Fibroblast of the aortic adventitia (primary cell): ENCODE results near the gene ALPL. TPM values are rescaled to one million over a fixed set of nuclear protein-coding genes. Genes with fewer than 3 reads are reported as not detected.

Experiments used
- DNase-seq: peaks from one replicate; pipeline ENCODE4 v3.0.0-alpha.2; 2010; ENCODE audit warnings: low read depth
- H3K4me3 ChIP-seq: 2 replicates; pipeline ENCODE4 v1.5.1; 2011; ENCODE audit warnings: low read depth, mild to moderate bottlenecking, control low read depth, low read length, moderate library complexity
- total RNA-seq: library from RNA; depleted of rRNA; stranded (reverse); fragments of >200 nt; gene quantifications from 2 replicates; pipeline ENCODE4 v1.2.3, GENCODE V29; 2012; ENCODE audit warnings: low replicate concordance
- TF ChIP-seq, protein P1 (sequence below): IDR thresholded peaks from 2 replicates; pipeline ENCODE4 v1.5.1; 2011; ENCODE audit warnings: mild to moderate bottlenecking, low read length, control low read depth, inconsistent platforms; ENCODE audit not compliant: insufficient read depth

The ALPL gene
- total RNA-seq, 1 donor = 1.1 TPM

DNA sequence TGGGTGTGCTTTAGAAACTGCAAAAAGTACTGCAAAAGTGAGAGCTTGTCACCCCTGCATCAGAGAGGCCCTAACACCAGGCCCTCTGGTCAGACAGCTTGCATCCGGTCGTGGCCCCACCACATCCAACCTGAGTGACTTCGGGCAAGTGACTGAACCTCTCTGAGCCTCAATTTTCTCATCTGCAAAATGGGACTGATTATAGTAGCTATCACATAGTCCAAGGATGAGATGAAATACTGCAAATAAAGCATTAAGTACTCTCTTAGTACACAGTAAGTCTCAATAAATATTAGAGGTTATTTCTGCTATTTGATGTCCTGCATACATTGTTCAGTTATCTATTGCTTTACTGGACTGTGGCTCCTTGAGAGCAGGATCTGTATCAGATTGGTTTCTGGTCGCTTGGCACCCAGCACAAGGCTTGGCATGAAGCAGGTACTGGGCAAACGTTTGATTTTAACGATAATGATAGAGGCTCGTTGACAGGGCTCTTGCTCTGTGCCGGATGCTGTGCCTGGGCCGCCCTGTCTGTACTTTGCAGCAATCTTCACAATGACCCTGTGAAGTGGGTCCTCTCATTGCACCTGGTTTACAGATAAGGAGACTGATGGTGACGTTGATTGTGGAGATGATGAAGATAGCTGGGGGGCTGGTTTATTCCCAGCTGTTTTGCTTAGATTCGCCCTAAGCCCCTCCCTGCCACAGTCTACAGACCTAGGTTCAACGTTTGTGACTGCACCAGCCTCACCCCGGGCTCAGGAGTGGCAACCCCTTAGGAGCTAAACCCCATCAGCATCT is 116.4 kb downstream of the ALPL start:
- no peak overlapping the region for H3K4me3 ChIP-seq
- DNase-seq = no peak
- TF ChIP-seq, protein P1, sequence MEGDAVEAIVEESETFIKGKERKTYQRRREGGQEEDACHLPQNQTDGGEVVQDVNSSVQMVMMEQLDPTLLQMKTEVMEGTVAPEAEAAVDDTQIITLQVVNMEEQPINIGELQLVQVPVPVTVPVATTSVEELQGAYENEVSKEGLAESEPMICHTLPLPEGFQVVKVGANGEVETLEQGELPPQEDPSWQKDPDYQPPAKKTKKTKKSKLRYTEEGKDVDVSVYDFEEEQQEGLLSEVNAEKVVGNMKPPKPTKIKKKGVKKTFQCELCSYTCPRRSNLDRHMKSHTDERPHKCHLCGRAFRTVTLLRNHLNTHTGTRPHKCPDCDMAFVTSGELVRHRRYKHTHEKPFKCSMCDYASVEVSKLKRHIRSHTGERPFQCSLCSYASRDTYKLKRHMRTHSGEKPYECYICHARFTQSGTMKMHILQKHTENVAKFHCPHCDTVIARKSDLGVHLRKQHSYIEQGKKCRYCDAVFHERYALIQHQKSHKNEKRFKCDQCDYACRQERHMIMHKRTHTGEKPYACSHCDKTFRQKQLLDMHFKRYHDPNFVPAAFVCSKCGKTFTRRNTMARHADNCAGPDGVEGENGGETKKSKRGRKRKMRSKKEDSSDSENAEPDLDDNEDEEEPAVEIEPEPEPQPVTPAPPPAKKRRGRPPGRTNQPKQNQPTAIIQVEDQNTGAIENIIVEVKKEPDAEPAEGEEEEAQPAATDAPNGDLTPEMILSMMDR = no peak

DNA sequence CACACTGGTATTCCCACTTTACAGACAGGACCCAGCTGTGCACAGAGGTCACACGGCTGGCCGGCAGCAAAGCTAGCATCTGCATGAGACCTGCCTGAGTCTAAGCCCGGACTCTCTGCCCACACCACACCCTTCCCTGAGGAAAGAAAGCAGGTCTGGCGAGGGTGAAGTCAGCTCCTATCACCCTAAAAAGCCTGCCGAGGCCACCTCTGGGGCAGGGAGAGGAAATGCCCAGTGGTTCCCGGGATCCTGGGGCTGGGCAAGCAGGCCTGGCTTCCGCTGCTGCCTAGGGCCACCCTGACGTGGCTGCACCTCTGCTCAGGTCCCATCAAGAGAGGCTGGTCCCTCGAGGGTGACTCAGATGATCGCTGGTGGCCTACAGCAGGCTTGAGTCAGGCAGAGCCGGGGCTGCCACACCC is 117.7 kb downstream of the ALPL start:
- TF ChIP-seq, protein P1 = no peak
- no peak overlapping the region for H3K4me3 ChIP-seq
- DNase-seq = no peak

Other genes with a start within 250 kb of the ALPL start
- 30.7 and 90.4 TPM in 2 replicates for gene ECE1, start 219.0 kb upstream of the ALPL start, total RNA-seq
- gene NBPF3, start 69.3 kb upstream of the ALPL start, total RNA-seq = 13.6 and 18.2 TPM in 2 replicates
- gene RAP1GAP, start 159.9 kb downstream of the ALPL start, total RNA-seq = 0.08 and 0.09 TPM in 2 replicates